ENCODE results near the gene AMFR. TPM values are rescaled to one million over a fixed set of nuclear protein-coding genes. Genes with fewer than 3 reads are reported as not detected.
A peak's percentile ranks its signal among the peaks of the same experiment; 100 is the strongest.

AMFR gene
- total and polyA plus RNA-seq, 2 of the 13 experiments (the other 11 are each of a cell fraction or from before 2014, with no cell fraction given) = 52.9 to 108 TPM

DNA sequence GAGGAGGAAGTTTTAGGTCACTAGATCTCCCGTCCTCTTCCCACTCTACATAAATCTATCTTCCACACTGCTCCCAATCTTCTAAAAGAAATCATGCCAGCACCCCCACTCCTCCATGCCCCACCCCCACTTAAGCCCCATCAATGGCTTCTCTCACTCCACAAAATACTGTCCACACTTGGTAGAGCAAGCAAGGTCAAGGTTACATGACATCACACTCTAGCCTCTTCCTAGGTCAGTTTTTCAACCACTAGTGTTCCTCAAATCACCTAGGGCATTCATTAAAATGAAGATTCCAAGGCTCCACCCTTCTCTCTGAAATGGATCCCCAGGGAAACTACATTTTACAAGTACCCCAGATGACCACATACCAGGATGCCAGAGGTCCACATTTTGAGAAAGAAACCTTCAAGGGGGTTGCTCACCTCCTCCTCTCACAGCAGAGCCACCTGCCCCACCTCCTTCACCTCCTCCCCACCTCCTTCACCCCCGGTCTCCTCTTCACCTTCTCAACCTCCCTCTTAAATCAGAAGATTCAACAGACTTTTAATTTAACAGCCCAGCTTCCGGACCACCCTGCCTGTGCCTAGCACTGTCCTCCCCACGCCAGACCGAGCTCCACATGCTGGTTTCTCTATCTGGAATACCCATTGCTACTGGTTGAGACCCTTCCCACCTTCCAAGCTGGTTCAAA lies 3.2 kb downstream of the AMFR start (continued):
- TF ChIP-seq, protein P1, sequence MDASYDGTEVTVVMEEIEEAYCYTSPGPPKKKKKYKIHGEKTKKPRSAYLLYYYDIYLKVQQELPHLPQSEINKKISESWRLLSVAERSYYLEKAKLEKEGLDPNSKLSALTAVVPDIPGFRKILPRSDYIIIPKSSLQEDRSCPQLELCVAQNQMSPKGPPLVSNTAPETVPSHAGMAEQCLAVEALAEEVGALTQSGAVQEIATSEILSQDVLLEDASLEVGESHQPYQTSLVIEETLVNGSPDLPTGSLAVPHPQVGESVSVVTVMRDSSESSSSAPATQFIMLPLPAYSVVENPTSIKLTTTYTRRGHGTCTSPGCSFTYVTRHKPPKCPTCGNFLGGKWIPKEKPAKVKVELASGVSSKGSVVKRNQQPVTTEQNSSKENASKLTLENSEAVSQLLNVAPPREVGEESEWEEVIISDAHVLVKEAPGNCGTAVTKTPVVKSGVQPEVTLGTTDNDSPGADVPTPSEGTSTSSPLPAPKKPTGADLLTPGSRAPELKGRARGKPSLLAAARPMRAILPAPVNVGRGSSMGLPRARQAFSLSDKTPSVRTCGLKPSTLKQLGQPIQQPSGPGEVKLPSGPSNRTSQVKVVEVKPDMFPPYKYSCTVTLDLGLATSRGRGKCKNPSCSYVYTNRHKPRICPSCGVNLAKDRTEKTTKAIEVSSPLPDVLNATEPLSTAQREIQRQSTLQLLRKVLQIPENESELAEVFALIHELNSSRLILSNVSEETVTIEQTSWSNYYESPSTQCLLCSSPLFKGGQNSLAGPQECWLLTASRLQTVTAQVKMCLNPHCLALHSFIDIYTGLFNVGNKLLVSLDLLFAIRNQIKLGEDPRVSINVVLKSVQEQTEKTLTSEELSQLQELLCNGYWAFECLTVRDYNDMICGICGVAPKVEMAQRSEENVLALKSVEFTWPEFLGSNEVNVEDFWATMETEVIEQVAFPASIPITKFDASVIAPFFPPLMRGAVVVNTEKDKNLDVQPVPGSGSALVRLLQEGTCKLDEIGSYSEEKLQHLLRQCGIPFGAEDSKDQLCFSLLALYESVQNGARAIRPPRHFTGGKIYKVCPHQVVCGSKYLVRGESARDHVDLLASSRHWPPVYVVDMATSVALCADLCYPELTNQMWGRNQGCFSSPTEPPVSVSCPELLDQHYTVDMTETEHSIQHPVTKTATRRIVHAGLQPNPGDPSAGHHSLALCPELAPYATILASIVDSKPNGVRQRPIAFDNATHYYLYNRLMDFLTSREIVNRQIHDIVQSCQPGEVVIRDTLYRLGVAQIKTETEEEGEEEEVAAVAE (CRISPR knock-in tag; IDR thresholded peaks at IDR 0.05; ENCODE audit: borderline replicate concordance) = no peak
- TF ChIP-seq NR2C2 (CRISPR knock-in tag; IDR thresholded peaks at IDR 0.05; ENCODE audit: borderline replicate concordance) (peak; percentile 56), KDM3A (CRISPR knock-in tag; IDR thresholded peaks at IDR 0.05; ENCODE audit: low read depth) (no peak), PATZ1 (CRISPR knock-in tag; IDR thresholded peaks at IDR 0.05) (0 out of 2 replicates have a peak, but pooled peaks have one; percentile 20), HNRNPK (IDR thresholded peaks at IDR 0.05; ENCODE audit: low read depth, low read length, poor library complexity, severe bottlenecking) (no peak), ZNF260 (CRISPR knock-in tag; IDR thresholded peaks at IDR 0.05; ENCODE audit: borderline replicate concordance, low read depth) (no peak), PAXIP1 (CRISPR knock-in tag; conservative IDR thresholded peaks at IDR 0.05) (no peak), ZNF644 (CRISPR knock-in tag; IDR thresholded peaks at IDR 0.05; ENCODE audit: low read depth) (no peak)
- TF ChIP-seq, protein P2, sequence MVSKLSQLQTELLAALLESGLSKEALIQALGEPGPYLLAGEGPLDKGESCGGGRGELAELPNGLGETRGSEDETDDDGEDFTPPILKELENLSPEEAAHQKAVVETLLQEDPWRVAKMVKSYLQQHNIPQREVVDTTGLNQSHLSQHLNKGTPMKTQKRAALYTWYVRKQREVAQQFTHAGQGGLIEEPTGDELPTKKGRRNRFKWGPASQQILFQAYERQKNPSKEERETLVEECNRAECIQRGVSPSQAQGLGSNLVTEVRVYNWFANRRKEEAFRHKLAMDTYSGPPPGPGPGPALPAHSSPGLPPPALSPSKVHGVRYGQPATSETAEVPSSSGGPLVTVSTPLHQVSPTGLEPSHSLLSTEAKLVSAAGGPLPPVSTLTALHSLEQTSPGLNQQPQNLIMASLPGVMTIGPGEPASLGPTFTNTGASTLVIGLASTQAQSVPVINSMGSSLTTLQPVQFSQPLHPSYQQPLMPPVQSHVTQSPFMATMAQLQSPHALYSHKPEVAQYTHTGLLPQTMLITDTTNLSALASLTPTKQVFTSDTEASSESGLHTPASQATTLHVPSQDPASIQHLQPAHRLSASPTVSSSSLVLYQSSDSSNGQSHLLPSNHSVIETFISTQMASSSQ (IDR thresholded peaks at IDR 0.05; ENCODE audit: low read depth) = no peak
- TF ChIP-seq, protein P2 (CRISPR knock-in tag; IDR thresholded peaks at IDR 0.05; ENCODE audit: borderline replicate concordance) = no peak
